ENCODE results near the gene NBPF15.
"Not testable (repeated sequence)": the region's sequence is repeated elsewhere in the genome, so short reads cannot be mapped to it uniquely, and the experiment has no call there.

Gene NBPF15

DNA sequence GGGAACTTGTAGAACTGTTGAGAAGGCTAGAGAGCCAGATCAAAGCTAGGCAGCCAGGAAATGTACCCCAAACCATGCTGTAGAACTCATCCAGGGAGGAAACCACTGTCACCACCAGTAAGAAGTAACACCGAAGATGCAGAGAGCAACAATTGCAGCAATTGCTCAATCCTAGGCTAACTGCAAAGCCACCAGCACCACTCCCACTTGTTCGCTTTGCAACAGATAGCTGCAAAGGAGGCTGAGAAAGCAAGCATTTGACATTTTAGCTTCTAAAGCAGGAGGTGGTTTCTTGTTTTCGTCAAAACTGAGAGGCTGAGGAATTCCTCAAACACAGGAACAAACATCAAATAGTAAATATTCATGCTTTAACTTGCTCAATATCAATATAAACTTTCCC lies 89.8 kb downstream of the NBPF15 start:
- in situ Hi-C loops (cut with MboI; ENCODE audit: low pct_unique_long_range_greater_than_20kb, low sequenced_read_pairs), result not testable (repeated sequence)

More for the DNA sequence above, 89.8 kb downstream of the NBPF15 start:
- not testable (repeated sequence) for DNase-seq

All from KBM-7 (cell line).